GM12878 (cell line): Measurements from ENCODE around the gene NTN3. TPM values are rescaled to one million over a fixed set of nuclear protein-coding genes. Genes with fewer than 3 reads are reported as not detected.

Experiments
- ATAC-seq: fragments of 200-7000 bp; cut with Tn5 transposase; 3 replicates; pipeline ENCODE4 v1.9.1; 2020; ENCODE audit warnings: mild to moderate bottlenecking, moderate library complexity
- BruUV-seq: library from RNA; stranded (reverse); fragments of 400-500 nt; replicated peaks from 2 replicates; lab custom pipeline; 2021; lab: Mats Ljungman, UMichigan
- CTCF ChIA-PET: fragments of 300-600 bp; sonication (Branson Sonifier 250); formaldehyde crosslinking; extraction: SDS; loops from one replicate; lab custom pipeline; 2021; ENCODE audit warnings: inconsistent platforms; lab: Yijun Ruan, JAX
- POLR2A ChIA-PET: fragments of 350-600 bp; formaldehyde crosslinking; extraction: SDS; loops from one replicate; lab custom pipeline; 2021; ENCODE audit warnings: inconsistent platforms; lab: Charles Lee
- RAD21 ChIA-PET: fragments of 300-600 bp; sonication (Branson Sonifier 250); formaldehyde crosslinking; loops from one replicate; lab custom pipeline; 2023; ENCODE audit warnings: antibody characterized with exemption; ENCODE audit not compliant: unreplicated experiment; lab: Charles Lee
- SMC1A ChIA-PET: fragments of 300-600 bp; sonication (Branson Sonifier 250); formaldehyde crosslinking; loops from one replicate; lab custom pipeline; 2023; ENCODE audit not compliant: unreplicated experiment, uncharacterized antibody; lab: Charles Lee
- DNase-seq: peaks from one replicate; pipeline ENCODE4 v3.0.0-alpha.2; 2011; ENCODE audit warnings: low read depth, low spot score
- FAIRE-seq: peaks from 3 replicates; lab custom pipeline; 2011; peaks lifted over from hg19 to GRCh38; lab: Jason Lieb, UNC
- H2AFZ ChIP-seq: 2 replicates; pipeline ENCODE4 v1.6.0; 2011; ENCODE audit warnings: low read depth, low read length, control low read depth; ENCODE audit not compliant: control insufficient read depth
- H3K27ac ChIP-seq: 2 replicates; pipeline ENCODE4 v1.5.1; 2011; ENCODE audit warnings: control low read depth; ENCODE audit not compliant: control insufficient read depth, insufficient read depth
- H3K27me3 ChIP-seq, 2 experiments: replicated peaks in 1 of 2; 2 replicates each; pipeline versions ENCODE4 v1.6.0 to v1.6.1; 2011; ENCODE audit warnings: low read length in 1 of 2; ENCODE audit not compliant: control insufficient read depth in 2 of 2, insufficient read depth in 2 of 2
- H3K36me3 ChIP-seq, 2 experiments: 2 replicates each; pipeline ENCODE4 v1.5.1; 2011; ENCODE audit warnings: low read length in 1 of 2; ENCODE audit not compliant: control insufficient read depth in 2 of 2, insufficient read depth in 2 of 2
- H3K4me1 ChIP-seq: 2 replicates; pipeline ENCODE4 v1.6.1; 2011; ENCODE audit warnings: mild to moderate bottlenecking, low read length, moderate library complexity, mixed read lengths; ENCODE audit not compliant: control insufficient read depth, insufficient read depth
- H3K4me2 ChIP-seq: 2 replicates; pipeline ENCODE4 v1.6.0; 2011; ENCODE audit warnings: control low read depth; ENCODE audit not compliant: control insufficient read depth, insufficient read depth
- H3K4me3 ChIP-seq: fragments of 200-600 bp; sonication (generic); 2 replicates; pipeline ENCODE4 v1.5.1; 2016
- H3K79me2 ChIP-seq: 2 replicates; pipeline ENCODE4 v1.6.0; 2011; ENCODE audit warnings: low read length; ENCODE audit not compliant: control insufficient read depth, insufficient read depth
- H3K9ac ChIP-seq: 2 replicates; pipeline ENCODE4 v1.8.0; 2011; ENCODE audit warnings: low read length, control low read depth, mixed read lengths; ENCODE audit not compliant: control insufficient read depth, insufficient read depth
- H3K9me3 ChIP-seq: replicated peaks from 3 replicates; pipeline ENCODE4 v1.5.1; 2011; ENCODE audit warnings: mild to moderate bottlenecking, low read length; ENCODE audit not compliant: control insufficient read depth, insufficient read depth
- H4K20me1 ChIP-seq: 2 replicates; pipeline ENCODE4 v1.6.0; 2011; ENCODE audit not compliant: control insufficient read depth, insufficient read depth
- POU2F2 ChIP-seq: IDR thresholded peaks from 3 replicates; pipeline ENCODE4 v1.6.1; 2011; ENCODE audit warnings: low read depth, mild to moderate bottlenecking, low read length, borderline replicate concordance
- ZNF384 ChIP-seq: IDR thresholded peaks from 2 replicates; pipeline ENCODE4 v1.6.1; 2012; ENCODE audit warnings: low read depth, mild to moderate bottlenecking, low read length, improper control_type of control experiment, borderline replicate concordance
- WGBS: methylation state at CpG from one replicate; pipeline ENCODE4 v1.1.6; 2016; ENCODE audit warnings: low lambda C conversion rate; ENCODE audit not compliant: insufficient replicate concordance, insufficient coverage; ENCODE audit errors: missing lambda C conversion rate; 5-methylcytosine and 5-hydroxymethylcytosine counted together
- in situ Hi-C: fragments of 300-500 bp; cut with MboI; formaldehyde crosslinking; loops from 9 replicates; pipeline ENCODE4 v1.14.3; 2018; ENCODE audit warnings: mixed read lengths
- intact Hi-C: fragments of 100-400 bp; cut with micrococcal nuclease; formaldehyde crosslinking; loops from one replicate; pipeline ENCODE4 v1.14.2; 2022; ENCODE audit not compliant: unreplicated experiment
- polyA plus RNA-seq, 11 experiments: library from polyadenylated mRNA; depleted of rRNA in 4 of 11; unstranded in 6 of 11; stranded (reverse) in 5 of 11; fragments of >200 nt; fragmentation: Nextera tagmentation in 4 of 11; fragmentation: Illumina TruSeq in 1 of 11; extraction: Ambion mirVana in 4 of 11; extraction: Trizol in 1 of 11; gene quantifications; 1 replicate in 1 of 11; 2 replicates in 10 of 11; pipeline versions ENCODE4 v1.2.1 to v1.2.3, GENCODE V29; 2011 to 2016; ENCODE audit warnings: inconsistent platforms in 2 of 11, missing spikeins in 2 of 11, low read depth in 1 of 11
- total RNA-seq, 4 experiments: library from RNA; depleted of rRNA in 3 of 4; stranded (reverse); fragments of >200 nt in 3 of 4; fragmentation: Illumina TruSeq in 1 of 4; extraction: Trizol in 1 of 4; gene quantifications; 2 replicates each; pipeline versions ENCODE4 v1.2.1 to v1.2.3, GENCODE V29; 2013 to 2021
- TF ChIP-seq, protein P1 (sequence below): fragments of 450-650 bp; IDR thresholded peaks from 2 replicates; pipeline ENCODE4 v1.6.1; 2016; ENCODE audit warnings: mild to moderate bottlenecking

NTN3 gene
- total and polyA plus RNA-seq, 10 of the 15 experiments (the other 5 are each of a cell fraction or from before 2014, with no cell fraction given) = 0.04 TPM; not detected in 9

DNA sequence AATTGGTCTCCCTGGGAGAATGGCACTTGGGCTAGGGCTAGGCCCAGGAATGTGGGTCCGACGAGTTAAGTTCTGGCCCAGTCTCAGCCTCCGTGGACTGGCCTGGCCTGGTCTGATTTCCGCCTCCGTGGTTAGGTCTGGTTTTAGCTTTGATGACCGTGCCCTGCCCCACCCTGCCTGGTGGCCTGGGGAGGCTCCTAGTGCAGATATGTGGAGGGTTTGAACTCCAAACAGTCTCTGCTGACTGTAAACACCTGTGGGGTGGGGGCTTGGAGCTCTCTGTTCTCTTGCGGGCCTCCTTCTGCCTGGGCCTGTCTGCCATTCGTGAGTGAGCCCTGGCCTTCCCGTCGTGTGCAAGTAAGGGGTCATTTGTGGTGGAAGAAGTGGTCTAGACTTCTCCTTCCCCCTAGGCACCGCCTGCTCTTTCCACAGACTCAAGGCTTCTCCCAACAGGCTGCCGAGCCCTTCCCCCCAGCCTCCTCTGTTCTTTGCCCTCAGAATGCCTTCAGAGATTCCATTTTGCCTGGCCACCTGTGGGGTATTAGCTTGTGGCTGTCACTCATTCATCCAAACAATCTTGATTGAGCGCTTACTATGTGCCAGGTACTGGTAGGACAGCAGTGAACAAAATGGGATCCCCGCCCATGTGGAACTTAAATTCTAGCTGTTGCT lies 44.2 kb downstream of the NTN3 start:
- Histone ChIP-seq H3K27ac (peak overlapping the region; percentile 69), H3K9me3 (no peaks in the 10 kb centered on the region), H3K9ac (peak overlapping the region; percentile 93), H3K4me3 (peak overlapping the region; percentile 75), H3K4me1 (peaks cover 16% of the 10 kb centered on the region), H4K20me1 (peaks cover 6% of the 10 kb centered on the region; the same call in 1 of the 2 replicates), H2AFZ (no peak overlapping the region), H3K79me2 (peaks cover 56% of the 10 kb centered on the region), H3K4me2 (peak overlapping the region; percentile 64), H3K27me3 (no peaks in the 10 kb centered on the region), H3K36me3 (peaks cover 6 to 13% of the 10 kb centered on the region in 2 experiments; a peak in 3 of 4 replicates)
- intact Hi-C loops = no loop called here
- no peak for FAIRE-seq
- no peak for DNase-seq
- POLR2A ChIA-PET = interaction anchor here (0.6 to 2.4 kb wide), 4 partner anchors 8 to 27 kb away, joined by 4 to 8 read pairs (median 5); partner anchors contain the start of gene PDPK1
- RAD21 ChIA-PET = interaction anchor here (0.7 kb wide), 1 partner anchor 452 kb away, joined by 3 read pairs; no protein-coding TSS in a partner anchor
- CTCF ChIA-PET = interaction anchor here (0.8 to 1.6 kb wide), 3 partner anchors 8 to 85 kb away, joined by 3 to 7 read pairs (median 4); partner anchors contain the start of gene CCNF
- 16% methylated on average over 14 of the region's 14 CpGs for WGBS
- in situ Hi-C loops = no loop called here
- no peak for ATAC-seq
- SMC1A ChIA-PET = no interaction called here
- TF ChIP-seq POU2F2 = no peak
- TF ChIP-seq ZNF384 = no peak
- TF ChIP-seq, protein P1, sequence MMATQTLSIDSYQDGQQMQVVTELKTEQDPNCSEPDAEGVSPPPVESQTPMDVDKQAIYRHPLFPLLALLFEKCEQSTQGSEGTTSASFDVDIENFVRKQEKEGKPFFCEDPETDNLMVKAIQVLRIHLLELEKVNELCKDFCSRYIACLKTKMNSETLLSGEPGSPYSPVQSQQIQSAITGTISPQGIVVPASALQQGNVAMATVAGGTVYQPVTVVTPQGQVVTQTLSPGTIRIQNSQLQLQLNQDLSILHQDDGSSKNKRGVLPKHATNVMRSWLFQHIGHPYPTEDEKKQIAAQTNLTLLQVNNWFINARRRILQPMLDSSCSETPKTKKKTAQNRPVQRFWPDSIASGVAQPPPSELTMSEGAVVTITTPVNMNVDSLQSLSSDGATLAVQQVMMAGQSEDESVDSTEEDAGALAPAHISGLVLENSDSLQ = peak; percentile 76
- BruUV-seq = no TSS peak
